Activated CD4-positive, alpha-beta T cell treated with anti-CD3 and anti-CD28 coated beads, Interleukin-2, amount 50 U/mL, for 1 hour (primary cell): ENCODE measurements around the gene CCDC178.

Source experiments
- DNase-seq: peaks from one replicate; pipeline ENCODE4 v3.0.0-alpha.2; 2020

CCDC178 gene

GRCh38 chr18:33113416-33113815 lies 327.1 kb downstream of the CCDC178 start:
- no peak for DNase-seq

GRCh38 chr18:33107511-33107910 lies 333.0 kb downstream of the CCDC178 start:
- no peak for DNase-seq

- DNase-seq, result no peak
These were observed 339.2 kb downstream of the CCDC178 start for GRCh38 chr18:33101316-33101715.

- no peak for DNase-seq
These were observed 340.9 kb downstream of the CCDC178 start for GRCh38 chr18:33099626-33100025.

GRCh38 chr18:33097126-33097525 lies 343.4 kb downstream of the CCDC178 start:
- DNase-seq, result no peak

GRCh38 chr18:33090461-33090860 lies 350.1 kb downstream of the CCDC178 start:
- no peak for DNase-seq

- no peak for DNase-seq
These were observed 363.9 kb downstream of the CCDC178 start for GRCh38 chr18:33076601-33077000.

GRCh38 chr18:33074125-33074524 lies 366.4 kb downstream of the CCDC178 start:
- DNase-seq, result no peak

- DNase-seq, result no peak
These were observed 377.6 kb downstream of the CCDC178 start for GRCh38 chr18:33062834-33063364.

- no peak for DNase-seq
These were observed 387.6 kb downstream of the CCDC178 start for GRCh38 chr18:33052886-33053285.

- DNase-seq, result no peak
These were observed 389.1 kb downstream of the CCDC178 start for GRCh38 chr18:33051407-33051806.

- no peak for DNase-seq
These were observed 400.3 kb downstream of the CCDC178 start for GRCh38 chr18:33040213-33040612.

- DNase-seq, result no peak
These were observed 405.6 kb downstream of the CCDC178 start for GRCh38 chr18:33034945-33035344.

- DNase-seq, result no peak
These were observed 406.3 kb downstream of the CCDC178 start for GRCh38 chr18:33034212-33034611.

GRCh38 chr18:33022370-33022769 lies 418.2 kb downstream of the CCDC178 start:
- no peak for DNase-seq

GRCh38 chr18:33020877-33021276 lies 419.6 kb downstream of the CCDC178 start:
- no peak for DNase-seq

- no peak for DNase-seq
These were observed 426.3 kb downstream of the CCDC178 start for GRCh38 chr18:33014060-33014796.

- DNase-seq, result no peak
These were observed 430.4 kb downstream of the CCDC178 start for GRCh38 chr18:33010149-33010548.

GRCh38 chr18:32998921-32999320 lies 441.6 kb downstream of the CCDC178 start:
- DNase-seq, result no peak

- no peak for DNase-seq
These were observed 442.2 kb downstream of the CCDC178 start for GRCh38 chr18:32998285-32998684.

- no peak for DNase-seq
These were observed 456.8 kb downstream of the CCDC178 start for GRCh38 chr18:32983721-32984120.

- no peak for DNase-seq
These were observed 459.6 kb downstream of the CCDC178 start for GRCh38 chr18:32980896-32981295.

GRCh38 chr18:32975501-32975900 lies 465.0 kb downstream of the CCDC178 start:
- no peak for DNase-seq

GRCh38 chr18:32975163-32975436 lies 465.4 kb downstream of the CCDC178 start:
- DNase-seq, result no peak
